ENCODE measurements around the gene MYO7A. TPM values are rescaled to one million over a fixed set of nuclear protein-coding genes. Genes with fewer than 3 reads are reported as not detected.

Gene MYO7A
- total RNA-seq, 1 donor from 2014 or later = 11.6 TPM

DNA sequence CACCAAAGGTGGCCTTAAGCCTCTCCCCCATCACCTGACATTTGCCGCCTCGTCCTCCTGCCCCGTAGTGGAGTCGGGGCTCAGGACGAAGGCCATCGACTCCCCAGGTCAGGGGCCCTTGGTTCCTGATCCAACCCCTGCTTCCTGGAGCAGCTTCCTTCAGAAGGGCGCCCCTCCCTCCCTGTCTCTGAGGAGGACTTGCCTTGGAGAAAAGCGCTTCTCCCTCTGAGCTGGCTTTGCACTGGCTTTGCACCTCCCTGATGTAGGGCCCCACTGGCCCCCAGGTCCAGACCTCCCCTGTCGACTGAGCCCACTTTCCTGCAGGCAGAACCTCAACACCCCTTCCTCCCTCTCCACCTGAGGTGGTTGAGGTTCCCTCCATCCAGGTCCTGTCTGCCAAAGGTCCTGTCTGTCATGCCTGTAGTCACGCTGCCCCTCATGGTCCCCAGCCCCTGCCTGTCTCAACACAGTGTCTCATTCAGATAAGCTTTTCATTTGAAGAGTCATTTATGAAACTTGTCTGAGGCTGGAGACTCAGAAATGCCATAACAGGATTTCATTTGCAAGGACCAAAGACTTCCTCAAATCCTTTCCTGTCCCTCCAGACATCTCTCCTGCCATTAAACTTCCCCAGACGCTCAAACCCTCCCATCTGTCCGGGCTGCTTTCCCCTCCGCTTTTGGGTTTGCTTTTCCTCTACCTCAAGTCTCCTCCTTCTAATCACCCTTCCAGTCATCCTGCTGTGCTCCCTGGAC lies 78.4 kb downstream of the MYO7A start:
- Mint-ChIP-seq H3K4me3 (ENCODE audit: unreplicated experiment) (no peak overlapping the region), H3K36me3 (ENCODE audit: unreplicated experiment) (no peaks in the 10 kb centered on the region), H3K9me3 (ENCODE audit: unreplicated experiment) (peaks cover 6% of the 10 kb centered on the region), H3K4me1 (ENCODE audit: low read depth, unreplicated experiment) (no peaks in the 10 kb centered on the region), H3K27ac (ENCODE audit: unreplicated experiment) (no peak overlapping the region), H3K27me3 (ENCODE audit: unreplicated experiment) (peaks cover 4% of the 10 kb centered on the region)
- TF ChIP-seq, protein P1, sequence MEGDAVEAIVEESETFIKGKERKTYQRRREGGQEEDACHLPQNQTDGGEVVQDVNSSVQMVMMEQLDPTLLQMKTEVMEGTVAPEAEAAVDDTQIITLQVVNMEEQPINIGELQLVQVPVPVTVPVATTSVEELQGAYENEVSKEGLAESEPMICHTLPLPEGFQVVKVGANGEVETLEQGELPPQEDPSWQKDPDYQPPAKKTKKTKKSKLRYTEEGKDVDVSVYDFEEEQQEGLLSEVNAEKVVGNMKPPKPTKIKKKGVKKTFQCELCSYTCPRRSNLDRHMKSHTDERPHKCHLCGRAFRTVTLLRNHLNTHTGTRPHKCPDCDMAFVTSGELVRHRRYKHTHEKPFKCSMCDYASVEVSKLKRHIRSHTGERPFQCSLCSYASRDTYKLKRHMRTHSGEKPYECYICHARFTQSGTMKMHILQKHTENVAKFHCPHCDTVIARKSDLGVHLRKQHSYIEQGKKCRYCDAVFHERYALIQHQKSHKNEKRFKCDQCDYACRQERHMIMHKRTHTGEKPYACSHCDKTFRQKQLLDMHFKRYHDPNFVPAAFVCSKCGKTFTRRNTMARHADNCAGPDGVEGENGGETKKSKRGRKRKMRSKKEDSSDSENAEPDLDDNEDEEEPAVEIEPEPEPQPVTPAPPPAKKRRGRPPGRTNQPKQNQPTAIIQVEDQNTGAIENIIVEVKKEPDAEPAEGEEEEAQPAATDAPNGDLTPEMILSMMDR (IDR thresholded peaks at IDR 0.05; ENCODE audit: partially characterized antibody, unreplicated experiment) = no peak
- peak; percentile 18 for DNase-seq

GRCh38 chr11:77207019-77207485 lies 79.0 kb downstream of the MYO7A start:
- Mint-ChIP-seq H3K4me1 (ENCODE audit: low read depth, unreplicated experiment) (no peaks in the 10 kb centered on the region), H3K36me3 (ENCODE audit: unreplicated experiment) (no peaks in the 10 kb centered on the region), H3K27ac (ENCODE audit: unreplicated experiment) (no peak overlapping the region), H3K4me3 (ENCODE audit: unreplicated experiment) (no peak overlapping the region), H3K9me3 (ENCODE audit: unreplicated experiment) (peaks cover 6% of the 10 kb centered on the region), H3K27me3 (ENCODE audit: unreplicated experiment) (peaks cover 6% of the 10 kb centered on the region)
- DNase-seq = peak; percentile 14
- TF ChIP-seq, protein P1 (IDR thresholded peaks at IDR 0.05; ENCODE audit: partially characterized antibody, unreplicated experiment) = no peak

DNA sequence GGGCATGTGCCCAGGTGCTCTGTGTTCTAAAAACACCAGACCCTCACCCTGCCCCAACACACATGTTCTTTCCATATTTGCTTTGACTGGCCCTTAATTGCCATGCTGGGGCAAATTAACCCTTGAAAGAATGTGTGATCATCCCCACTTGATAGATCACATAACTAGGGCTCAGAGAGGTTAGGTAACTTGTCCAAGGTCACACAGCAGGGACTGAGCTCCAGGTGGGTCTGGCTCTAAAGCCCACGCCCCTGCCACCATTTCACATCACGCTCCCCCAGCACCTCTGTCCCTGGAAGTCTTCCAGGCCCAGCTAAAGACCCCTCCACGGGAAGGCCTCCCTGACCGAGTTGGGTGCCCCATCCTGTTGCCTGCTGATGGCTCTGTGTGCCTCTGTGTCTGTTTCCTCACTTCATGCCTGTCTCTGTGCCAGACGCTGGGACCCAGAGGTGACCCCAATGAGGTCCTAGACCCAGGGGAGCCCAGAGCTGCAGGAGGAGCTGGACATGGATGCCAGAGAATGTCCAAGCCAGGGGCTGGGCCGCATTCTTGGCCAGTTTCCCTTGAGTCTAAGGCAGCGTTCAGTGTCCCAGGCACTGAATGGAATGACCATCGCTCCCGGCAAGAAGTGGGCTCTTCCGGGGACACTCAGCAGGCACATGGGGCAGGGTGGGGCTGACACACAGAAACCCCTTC lies 79.7 kb downstream of the MYO7A start:
- Mint-ChIP-seq H3K36me3 (ENCODE audit: unreplicated experiment) (no peaks in the 10 kb centered on the region), H3K4me3 (ENCODE audit: unreplicated experiment) (no peak overlapping the region), H3K9me3 (ENCODE audit: unreplicated experiment) (peaks cover 6% of the 10 kb centered on the region), H3K4me1 (ENCODE audit: low read depth, unreplicated experiment) (no peaks in the 10 kb centered on the region), H3K27ac (ENCODE audit: unreplicated experiment) (no peak overlapping the region), H3K27me3 (ENCODE audit: unreplicated experiment) (peaks cover 11% of the 10 kb centered on the region)
- TF ChIP-seq, protein P1 (IDR thresholded peaks at IDR 0.05; ENCODE audit: partially characterized antibody, unreplicated experiment) = no peak
- DNase-seq = no peak

- Mint-ChIP-seq H3K4me1 (ENCODE audit: low read depth, unreplicated experiment) (no peaks in the 10 kb centered on the region), H3K9me3 (ENCODE audit: unreplicated experiment) (peaks cover 8% of the 10 kb centered on the region), H3K36me3 (ENCODE audit: unreplicated experiment) (no peaks in the 10 kb centered on the region), H3K4me3 (ENCODE audit: unreplicated experiment) (no peak overlapping the region), H3K27ac (ENCODE audit: unreplicated experiment) (no peak overlapping the region), H3K27me3 (ENCODE audit: unreplicated experiment) (peaks cover 11% of the 10 kb centered on the region)
- DNase-seq = no peak
- TF ChIP-seq, protein P1 (IDR thresholded peaks at IDR 0.05; ENCODE audit: partially characterized antibody, unreplicated experiment) = no peak
Observed at GRCh38 chr11:77208535-77208934, 80.5 kb downstream of the MYO7A start.

- Mint-ChIP-seq H3K4me3 (ENCODE audit: unreplicated experiment) (no peak overlapping the region), H3K4me1 (ENCODE audit: low read depth, unreplicated experiment) (no peaks in the 10 kb centered on the region), H3K27me3 (ENCODE audit: unreplicated experiment) (peaks cover 11% of the 10 kb centered on the region), H3K9me3 (ENCODE audit: unreplicated experiment) (peaks cover 6% of the 10 kb centered on the region), H3K36me3 (ENCODE audit: unreplicated experiment) (no peaks in the 10 kb centered on the region), H3K27ac (ENCODE audit: unreplicated experiment) (no peak overlapping the region)
- DNase-seq = no peak
- TF ChIP-seq, protein P1 (IDR thresholded peaks at IDR 0.05; ENCODE audit: partially characterized antibody, unreplicated experiment) = no peak
Observed at GRCh38 chr11:77209663-77210062, 81.6 kb downstream of the MYO7A start.

Data from glutamatergic neuron (in vitro differentiated cells).